Small intestine (tissue), 7 donors: ENCODE data around the gene SNAP47. TPM values are rescaled to one million over a fixed set of nuclear protein-coding genes. Genes with fewer than 3 reads are reported as not detected.

Experiments
- DNase-seq, 2 donors: peaks; one replicate each; pipeline versions ENCODE4 v3.0.0 to v3.0.0-alpha.2; 2013
- FAIRE-seq: peaks from 2 replicates; lab custom pipeline; 2012; peaks lifted over from hg19 to GRCh38; lab: Jason Lieb, UNC
- H3K27ac ChIP-seq, 3 donors: one replicate each; pipeline ENCODE4 v1.5.1; 2013; ENCODE audit warnings: low read length in 2 of 3, mild to moderate bottlenecking in 2 of 3, control low read depth in 1 of 3, inconsistent platforms in 1 of 3, low read depth in 1 of 3, moderate library complexity in 1 of 3
- H3K27me3 ChIP-seq, 3 donors: one replicate each; pipeline ENCODE4 v1.6.1; 2013; ENCODE audit warnings: low read length in 3 of 3, inconsistent platforms in 1 of 3; ENCODE audit not compliant: control insufficient read depth in 3 of 3, insufficient read depth in 3 of 3
- H3K36me3 ChIP-seq, 3 donors: one replicate each; pipeline ENCODE4 v1.6.1; 2013; ENCODE audit warnings: low read length in 3 of 3, inconsistent platforms in 1 of 3, low read depth in 1 of 3, mild to moderate bottlenecking in 1 of 3, moderate library complexity in 1 of 3; ENCODE audit not compliant: control insufficient read depth in 3 of 3, insufficient read depth in 2 of 3
- H3K4me1 ChIP-seq, 3 donors: one replicate each; pipeline ENCODE4 v1.6.1; 2013; ENCODE audit warnings: low read length in 2 of 3, inconsistent platforms in 1 of 3, low read depth in 1 of 3, mild to moderate bottlenecking in 1 of 3, moderate library complexity in 1 of 3; ENCODE audit not compliant: control insufficient read depth in 3 of 3, insufficient read depth in 2 of 3
- H3K4me3 ChIP-seq, 3 donors: one replicate each; pipeline ENCODE4 v1.5.1; 2013; ENCODE audit warnings: low read length in 3 of 3, control low read depth in 1 of 3, inconsistent platforms in 1 of 3, low read depth in 1 of 3, mild to moderate bottlenecking in 1 of 3, moderate library complexity in 1 of 3
- H3K9me3 ChIP-seq, 2 donors: one replicate each; pipeline ENCODE4 v1.6.1; 2013; ENCODE audit warnings: low read depth in 1 of 2, low read length in 1 of 2; ENCODE audit not compliant: control insufficient read depth in 2 of 2, insufficient read depth in 1 of 2
- WGBS, 3 donors: extraction: QIAGEN DNeasy Blood & Tissue Kit; methylation state at CpG; one replicate each; pipeline ENCODE4 v1.1.7; 2013; 5-methylcytosine and 5-hydroxymethylcytosine counted together
- polyA plus RNA-seq, 4 donors: library from polyadenylated mRNA; stranded (reverse) in 3 of 4; unstranded in 1 of 4; fragments of 200-250 nt in 3 of 4; fragments of 120-200 nt in 1 of 4; gene quantifications; one replicate each; pipeline versions ENCODE4 v1.2.1 to v1.2.3, GENCODE V29; 2013
- donor health status: healthy with polysubstance abuse.
- donor health status: control.
- donor health status: control.
- donor health status: Bipolar disorder and iron deficiency.
- donor health status: healthy.

SNAP47 gene
- polyA plus RNA-seq, 4 donors = 9.8 to 22.5 (median 15.5) TPM

DNA sequence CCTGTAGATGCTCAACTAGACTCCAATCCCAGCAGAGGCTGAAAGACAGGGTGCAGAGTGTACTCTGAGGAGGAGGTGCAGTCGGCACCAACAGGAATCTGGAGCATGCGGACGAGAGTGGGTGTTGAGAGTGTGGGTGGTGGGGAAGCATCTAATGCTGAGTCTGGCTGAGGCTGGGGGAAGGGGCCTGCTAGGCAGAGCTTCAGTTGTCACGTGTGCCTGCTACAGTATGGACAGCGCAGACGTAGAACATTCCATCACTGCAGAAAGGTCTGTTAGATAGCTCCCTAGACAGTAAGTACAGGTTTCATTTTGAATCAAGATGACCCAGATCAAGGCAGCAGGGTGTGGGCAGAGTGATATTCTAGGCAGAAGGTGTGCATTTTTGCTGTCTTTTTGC, 23.1 kb downstream of the SNAP47 start:
- Histone ChIP-seq H3K36me3 (peaks cover 0 to 64% (median 7%) of the 10 kb centered on the region in 3 donors), H3K27me3 (no peaks in the 10 kb centered on the region), H3K27ac (no peak overlapping the region), H3K4me3 (no peak overlapping the region), H3K9me3 (no peaks in the 10 kb centered on the region), H3K4me1 (peaks cover 0 to 6% (median 0%) of the 10 kb centered on the region in 3 donors)
- WGBS, 3 donors = 65 to 86% (median 76%) methylated on average over 6 of the region's 6 CpGs
- FAIRE-seq (no peak), DNase-seq (no peak)

DNA sequence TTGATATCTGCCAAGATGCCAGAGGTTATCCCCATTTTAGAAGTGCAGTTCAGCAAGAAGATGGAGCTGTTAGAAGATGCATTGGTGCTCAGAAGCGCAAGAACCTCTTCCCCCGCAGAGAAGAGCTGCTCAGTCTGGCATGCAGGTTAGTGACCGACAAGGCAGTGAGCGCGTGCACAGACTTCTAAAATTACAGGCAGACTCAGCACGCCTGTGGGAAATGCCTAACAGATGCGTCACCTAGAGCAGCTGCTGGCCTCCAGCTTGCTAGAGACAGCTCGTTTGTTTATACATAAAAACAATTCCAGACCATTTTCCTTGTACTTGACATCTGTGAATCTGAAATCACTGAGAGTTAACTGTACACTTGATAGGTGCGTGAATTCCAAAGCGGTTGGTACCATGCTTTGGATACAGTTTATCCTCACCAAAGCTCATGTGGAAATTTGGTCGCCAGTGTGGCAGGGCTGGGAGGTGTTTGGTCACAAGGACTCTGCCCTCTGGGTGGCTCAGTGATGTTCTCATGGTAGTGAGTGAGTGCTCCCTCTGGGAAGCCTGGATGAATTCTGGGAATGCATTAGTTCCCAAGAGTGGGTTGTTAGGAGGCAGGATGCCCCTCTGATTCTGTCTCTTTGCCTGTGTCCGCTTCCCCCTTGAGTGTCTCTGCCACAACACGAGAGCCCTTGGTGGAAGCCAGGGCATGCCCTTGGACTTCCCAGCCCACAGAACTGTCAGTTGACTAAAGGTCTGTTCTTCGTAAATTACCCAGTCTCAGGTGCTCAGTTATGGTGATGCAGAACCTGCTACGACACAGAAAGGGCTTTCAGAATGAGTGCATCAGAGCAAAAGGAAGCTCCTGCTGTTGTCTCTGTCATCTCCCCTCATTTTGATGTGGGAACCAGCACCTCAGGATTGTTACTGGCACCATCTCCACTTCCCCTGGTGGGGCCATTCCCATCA, 24.4 kb downstream of the SNAP47 start:
- H3K27ac ChIP-seq = peak overlapping the region in 2 of 3 donors; percentile 12 to 46

DNA sequence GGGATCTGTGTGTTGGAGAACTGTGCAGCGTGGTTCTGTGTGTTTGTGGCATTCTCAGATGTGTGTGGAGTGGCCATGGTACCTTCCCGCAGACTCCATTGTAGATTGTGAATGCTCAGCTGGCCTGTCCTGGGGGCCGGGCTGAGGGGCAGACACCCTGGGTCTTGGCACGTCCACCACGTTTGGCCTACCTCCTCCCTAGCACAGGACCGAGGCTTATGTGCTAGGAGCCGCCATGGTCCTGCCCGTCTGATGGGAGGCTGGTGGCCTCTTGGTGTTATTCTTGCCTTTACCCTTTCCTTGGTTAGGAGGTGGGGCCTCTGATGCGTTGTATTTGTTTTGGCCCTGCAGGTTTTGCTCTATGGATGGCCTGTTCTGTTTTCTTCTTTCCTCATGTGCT, 25.1 kb downstream of the SNAP47 start:
- Histone ChIP-seq H3K4me1 (peaks cover 0 to 6% (median 0%) of the 10 kb centered on the region in 3 donors), H3K27ac (peak overlapping the region in 1 of 3 donors; percentile 42), H3K27me3 (no peaks in the 10 kb centered on the region), H3K9me3 (no peaks in the 10 kb centered on the region), H3K4me3 (no peak overlapping the region), H3K36me3 (peaks cover 0 to 73% (median 7%) of the 10 kb centered on the region in 3 donors)
- no peak for FAIRE-seq
- no peak for DNase-seq
- WGBS, 3 donors = 92 to 95% (median 93%) methylated on average over 9 of the region's 9 CpGs

More for the DNA sequence above, 24.4 kb downstream of the SNAP47 start:
- H3K27me3 ChIP-seq = no peaks in the 10 kb centered on the region
- H3K4me1 ChIP-seq = peaks cover 0 to 6% (median 0%) of the 10 kb centered on the region in 3 donors
- H3K4me3 ChIP-seq = no peak overlapping the region
- no peak for FAIRE-seq
- WGBS, 3 donors = 79 to 91% (median 88%) methylated on average over 15 of the region's 15 CpGs
- no peaks in the 10 kb centered on the region for H3K9me3 ChIP-seq
- no peak for DNase-seq
- H3K36me3 ChIP-seq = peaks cover 0 to 66% (median 7%) of the 10 kb centered on the region in 3 donors

DNA sequence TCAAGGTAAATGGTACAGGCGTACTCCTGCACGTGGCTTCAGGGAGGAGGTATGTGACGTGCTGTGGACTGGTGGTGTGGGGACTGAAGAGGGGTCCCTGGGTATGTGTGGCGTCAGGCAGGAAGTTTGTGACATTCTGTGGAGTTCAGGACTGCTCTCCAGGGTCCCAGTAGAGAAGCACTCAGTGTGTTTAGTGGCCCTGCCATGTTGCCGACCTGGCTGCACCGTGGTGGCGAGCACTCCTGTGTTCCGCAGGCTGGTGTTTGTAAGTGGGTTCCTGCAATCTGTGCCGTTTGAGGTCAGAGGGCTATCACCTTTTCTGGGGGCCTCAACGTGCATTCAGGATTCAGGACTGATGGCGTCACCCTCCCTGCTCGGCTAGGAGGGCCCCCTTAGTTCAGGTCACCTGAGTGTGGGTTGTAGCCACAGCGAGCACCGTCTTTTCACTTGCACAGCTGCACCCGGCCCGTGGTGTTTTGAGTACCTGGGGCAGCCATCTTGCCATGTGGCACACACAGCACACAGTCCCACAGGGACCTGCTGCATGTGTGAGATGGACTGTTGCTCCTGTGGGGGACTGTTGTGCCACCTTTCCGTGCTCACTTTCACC, 26.5 kb downstream of the SNAP47 start:
- FAIRE-seq = no peak
- no peak for DNase-seq
- peaks cover 0 to 81% (median 7%) of the 10 kb centered on the region in 3 donors for H3K36me3 ChIP-seq
- no peaks in the 10 kb centered on the region for H3K27me3 ChIP-seq
- peak overlapping the region in 1 of 3 donors; percentile 8 for H3K27ac ChIP-seq
- H3K4me3 ChIP-seq = no peak overlapping the region
- peaks cover 0 to 6% (median 0%) of the 10 kb centered on the region in 3 donors for H3K4me1 ChIP-seq
- no peaks in the 10 kb centered on the region for H3K9me3 ChIP-seq
- WGBS, 3 donors = 85 to 89% (median 86%) methylated on average over 17 of the region's 17 CpGs

DNA sequence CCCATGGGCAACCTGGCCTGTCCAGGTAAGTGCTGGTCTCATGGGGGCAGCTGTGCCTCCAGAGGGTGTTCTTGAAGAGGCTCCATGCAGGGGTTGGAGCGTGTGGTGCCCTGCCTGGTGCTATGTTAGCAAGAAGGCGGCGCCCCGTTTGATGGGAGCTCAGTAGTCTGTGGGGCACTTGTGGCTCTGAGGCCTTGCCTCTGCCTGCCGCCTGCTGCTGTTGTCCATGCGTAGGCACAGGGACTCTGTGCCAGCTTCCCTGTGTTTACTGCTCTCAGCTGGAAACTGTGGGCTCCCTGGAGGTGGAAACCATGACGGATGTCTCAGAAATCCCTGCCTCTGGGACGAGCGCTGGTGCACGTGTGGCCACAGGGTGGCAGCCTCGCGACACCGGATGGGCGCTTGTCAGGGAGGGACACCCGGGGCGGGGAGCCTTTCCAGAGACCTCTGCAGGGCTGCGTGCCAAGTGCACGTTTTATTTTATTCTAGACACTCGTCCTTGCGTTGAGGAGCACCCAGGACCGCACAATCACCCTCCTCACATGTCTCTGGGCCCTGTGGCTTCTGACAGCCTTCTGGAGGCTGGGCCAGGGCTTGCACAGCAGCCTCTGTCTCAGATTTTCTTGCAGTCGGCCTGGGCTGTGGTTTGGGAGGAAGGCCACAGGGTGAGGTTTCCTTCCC, 27.1 kb downstream of the SNAP47 start:
- peaks cover 0 to 6% (median 0%) of the 10 kb centered on the region in 3 donors for H3K4me1 ChIP-seq
- no peak for FAIRE-seq
- 17 to 22% (median 19%) methylated on average over 18 to 22 of the region's 22 CpGs for WGBS, 3 donors
- peak overlapping the region in 1 of 3 donors; percentile 26 for H3K27ac ChIP-seq
- DNase-seq = peak; percentile 76 to 87
- no peak overlapping the region for H3K4me3 ChIP-seq
- no peaks in the 10 kb centered on the region for H3K9me3 ChIP-seq
- no peaks in the 10 kb centered on the region for H3K27me3 ChIP-seq
- peaks cover 0 to 82% (median 7%) of the 10 kb centered on the region in 3 donors for H3K36me3 ChIP-seq

DNA sequence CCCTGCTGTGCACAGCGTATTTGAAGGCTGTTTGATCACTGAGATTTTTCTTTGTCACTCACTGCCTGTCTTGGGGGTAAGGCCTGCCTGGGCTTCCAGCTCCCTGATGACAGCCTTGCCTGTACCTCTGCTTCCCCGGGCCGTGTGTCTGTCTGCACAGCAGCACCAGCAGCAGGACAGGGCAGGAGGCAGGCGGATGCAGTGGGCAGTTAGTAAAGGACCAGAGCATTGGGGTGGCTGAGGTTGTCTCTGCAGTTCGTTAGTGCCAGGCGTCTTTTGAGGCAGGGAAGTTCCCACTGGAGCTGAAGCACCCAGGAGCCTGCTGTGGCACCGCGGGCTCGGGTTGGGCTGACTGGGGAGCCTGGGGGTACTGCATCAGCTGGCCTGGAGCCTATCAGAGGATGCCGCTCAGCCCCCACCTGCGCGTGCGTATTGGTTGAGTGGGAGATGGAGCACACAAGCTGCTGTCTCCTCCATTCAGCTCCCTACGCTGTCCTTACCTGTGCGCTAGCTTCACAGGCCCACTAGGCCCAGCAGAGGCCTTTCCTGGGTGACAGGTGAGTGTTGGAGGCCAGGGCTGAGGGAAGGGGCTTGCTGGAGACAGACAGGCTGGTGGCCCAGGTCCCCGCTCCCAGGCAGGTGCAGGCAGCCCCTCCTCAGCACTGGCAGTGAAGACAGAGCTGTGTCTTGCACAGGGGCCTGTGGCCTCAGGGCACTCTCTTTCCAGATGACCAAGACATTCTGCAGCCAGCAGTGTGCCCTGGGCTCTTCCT, 28.2 kb downstream of the SNAP47 start:
- Histone ChIP-seq H3K4me3 (no peak overlapping the region), H3K9me3 (no peaks in the 10 kb centered on the region), H3K27me3 (no peaks in the 10 kb centered on the region), H3K36me3 (peaks cover 0 to 83% (median 8%) of the 10 kb centered on the region in 3 donors), H3K4me1 (peaks cover 0 to 16% (median 0%) of the 10 kb centered on the region in 3 donors), H3K27ac (no peak overlapping the region)
- 93 to 96% (median 95%) methylated on average over 16 of the region's 16 CpGs for WGBS, 3 donors
- DNase-seq (no peak), FAIRE-seq (no peak)

DNA sequence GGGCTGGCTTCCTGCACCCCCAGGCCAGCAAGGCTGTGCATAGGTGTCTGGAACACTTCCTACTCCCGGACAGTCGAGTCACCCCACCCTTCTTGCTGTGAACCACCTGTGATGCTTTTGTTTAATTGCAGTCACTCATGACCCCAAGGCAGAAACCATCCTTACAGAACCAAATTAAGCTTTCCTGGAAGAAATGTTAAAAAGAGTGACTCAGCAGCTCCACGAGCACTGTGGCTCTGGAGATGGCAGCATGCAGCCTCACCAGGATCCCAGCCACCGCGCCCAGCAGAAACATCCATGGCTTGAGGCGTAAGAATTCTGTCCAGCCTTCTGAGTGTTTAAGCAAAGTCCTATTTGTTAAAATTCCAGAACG, 28.8 kb downstream of the SNAP47 start:
- no peaks in the 10 kb centered on the region for H3K27me3 ChIP-seq
- DNase-seq (no peak), FAIRE-seq (no peak)
- no peak overlapping the region for H3K4me3 ChIP-seq
- peaks cover 0 to 84% (median 9%) of the 10 kb centered on the region in 3 donors for H3K36me3 ChIP-seq
- H3K4me1 ChIP-seq = peaks cover 0 to 17% (median 0%) of the 10 kb centered on the region in 3 donors
- H3K27ac ChIP-seq = no peak overlapping the region
- 88 to 93% (median 90%) methylated on average over 7 of the region's 7 CpGs for WGBS, 3 donors
- H3K9me3 ChIP-seq = no peaks in the 10 kb centered on the region
